ENCODE data around the gene TMIE.

DNA sequence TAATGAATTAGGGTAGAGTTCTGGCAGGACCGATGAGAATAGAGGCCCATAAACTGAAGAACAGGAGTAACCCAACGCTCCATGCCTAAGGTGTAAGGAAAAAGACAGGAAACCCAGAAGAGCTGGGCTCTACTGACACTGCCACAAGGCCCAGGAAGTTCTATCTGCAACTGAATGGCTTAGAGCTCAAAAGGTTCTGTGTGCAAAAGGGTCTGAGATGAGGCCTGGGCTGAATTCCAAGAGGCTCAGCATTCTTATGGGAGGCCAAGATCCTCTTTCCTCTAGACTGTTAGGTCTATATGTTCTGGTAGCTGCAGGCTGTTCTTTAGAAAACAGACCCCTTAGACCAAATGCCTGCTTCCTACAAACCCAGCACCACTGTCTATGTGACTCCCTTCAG lies 47.0 kb downstream of the TMIE start:
- TF ChIP-seq, protein P1, sequence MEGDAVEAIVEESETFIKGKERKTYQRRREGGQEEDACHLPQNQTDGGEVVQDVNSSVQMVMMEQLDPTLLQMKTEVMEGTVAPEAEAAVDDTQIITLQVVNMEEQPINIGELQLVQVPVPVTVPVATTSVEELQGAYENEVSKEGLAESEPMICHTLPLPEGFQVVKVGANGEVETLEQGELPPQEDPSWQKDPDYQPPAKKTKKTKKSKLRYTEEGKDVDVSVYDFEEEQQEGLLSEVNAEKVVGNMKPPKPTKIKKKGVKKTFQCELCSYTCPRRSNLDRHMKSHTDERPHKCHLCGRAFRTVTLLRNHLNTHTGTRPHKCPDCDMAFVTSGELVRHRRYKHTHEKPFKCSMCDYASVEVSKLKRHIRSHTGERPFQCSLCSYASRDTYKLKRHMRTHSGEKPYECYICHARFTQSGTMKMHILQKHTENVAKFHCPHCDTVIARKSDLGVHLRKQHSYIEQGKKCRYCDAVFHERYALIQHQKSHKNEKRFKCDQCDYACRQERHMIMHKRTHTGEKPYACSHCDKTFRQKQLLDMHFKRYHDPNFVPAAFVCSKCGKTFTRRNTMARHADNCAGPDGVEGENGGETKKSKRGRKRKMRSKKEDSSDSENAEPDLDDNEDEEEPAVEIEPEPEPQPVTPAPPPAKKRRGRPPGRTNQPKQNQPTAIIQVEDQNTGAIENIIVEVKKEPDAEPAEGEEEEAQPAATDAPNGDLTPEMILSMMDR (IDR thresholded peaks at IDR 0.05; ENCODE audit: control extremely low read depth in 1 of 3, insufficient read depth in 1 of 3, low read depth in 1 of 3, low read length in 3 of 3), result no peak
- TF ChIP-seq POLR2A (IDR thresholded peaks at IDR 0.05; ENCODE audit: control extremely low read depth in 1 of 2, low read depth in 2 of 2, low read length in 2 of 2) (no peak), HDAC6 (IDR thresholded peaks at IDR 0.05; ENCODE audit: low read depth, low read length) (no peak), CEBPB (IDR thresholded peaks at IDR 0.05; ENCODE audit: low read depth, low read length) (no peak), EP300 (IDR thresholded peaks at IDR 0.05; ENCODE audit: borderline replicate concordance in 1 of 2, low read depth in 2 of 2, low read length in 2 of 2) (no peak), ZNF274 (IDR thresholded peaks at IDR 0.05; ENCODE audit: borderline replicate concordance, extremely low read depth, low read length) (no peak), MAFK (IDR thresholded peaks at IDR 0.05; ENCODE audit: low read depth, low read length) (no peak), SIN3A (conservative IDR thresholded peaks at IDR 0.05 in 1 of 2, IDR thresholded peaks at IDR 0.05 in 1 of 2; ENCODE audit: low read depth in 1 of 2, low read length in 2 of 2) (no peak), EZH2 (IDR thresholded peaks at IDR 0.05; ENCODE audit: low read depth, low read length, severe bottlenecking) (no peak), JUND (IDR thresholded peaks at IDR 0.05; ENCODE audit: low read length) (no peak)
- TF ChIP-seq, protein P2, sequence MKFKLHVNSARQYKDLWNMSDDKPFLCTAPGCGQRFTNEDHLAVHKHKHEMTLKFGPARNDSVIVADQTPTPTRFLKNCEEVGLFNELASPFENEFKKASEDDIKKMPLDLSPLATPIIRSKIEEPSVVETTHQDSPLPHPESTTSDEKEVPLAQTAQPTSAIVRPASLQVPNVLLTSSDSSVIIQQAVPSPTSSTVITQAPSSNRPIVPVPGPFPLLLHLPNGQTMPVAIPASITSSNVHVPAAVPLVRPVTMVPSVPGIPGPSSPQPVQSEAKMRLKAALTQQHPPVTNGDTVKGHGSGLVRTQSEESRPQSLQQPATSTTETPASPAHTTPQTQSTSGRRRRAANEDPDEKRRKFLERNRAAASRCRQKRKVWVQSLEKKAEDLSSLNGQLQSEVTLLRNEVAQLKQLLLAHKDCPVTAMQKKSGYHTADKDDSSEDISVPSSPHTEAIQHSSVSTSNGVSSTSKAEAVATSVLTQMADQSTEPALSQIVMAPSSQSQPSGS (IDR thresholded peaks at IDR 0.05; ENCODE audit: low read length), result no peak
